AG04449 (cell line): ENCODE measurements around the gene LRRC28.

Experiments used
- CTCF ChIA-PET: fragments of 350-600 bp; formaldehyde crosslinking; extraction: SDS; loops from one replicate; lab custom pipeline; 2021; ENCODE audit warnings: antibody characterized with exemption; lab: Yijun Ruan, JAX
- POLR2A ChIA-PET: fragments of 400-600, 350-600 bp; formaldehyde crosslinking; extraction: SDS; loops from one replicate; lab custom pipeline; 2020; ENCODE audit warnings: antibody characterized with exemption, inconsistent platforms; lab: Yijun Ruan, JAX
- DNase-seq: peaks from one replicate; pipeline ENCODE4 v3.0.0-alpha.2; 2010; ENCODE audit warnings: low read depth, low spot score
- H3K4me3 ChIP-seq: 2 replicates; pipeline ENCODE4 v1.5.1; 2011; ENCODE audit warnings: low read depth, mild to moderate bottlenecking, control low read depth, low read length
- CTCF ChIP-seq: IDR thresholded peaks from one replicate; pipeline ENCODE4 v1.5.1; 2011; ENCODE audit warnings: mild to moderate bottlenecking, moderate library complexity, low read length, control low read depth, inconsistent platforms; ENCODE audit not compliant: insufficient read depth; ENCODE audit errors: missing control alignments

Gene LRRC28

GRCh38 chr15:99407716-99408115 lies 156.4 kb downstream of the LRRC28 start:
- ChIA-PET POLR2A (interaction anchor here (0.7 to 1.6 kb wide), 2 partner anchors 159 to 297 kb away, joined by 3 read pairs; no protein-coding TSS in a partner anchor), CTCF (interaction anchor here (0.9 to 5.0 kb wide), 10 partner anchors 8 to 349 kb away, joined by 3 to 63 read pairs (median 6); no protein-coding TSS in a partner anchor)
- no peak overlapping the region for H3K4me3 ChIP-seq
- TF ChIP-seq CTCF = no peak
- DNase-seq = no peak

GRCh38 chr15:99408236-99409096 lies 157.2 kb downstream of the LRRC28 start:
- CTCF ChIA-PET = interaction anchor here (0.9 to 5.0 kb wide), 24 partner anchors 8 to 349 kb away, joined by 3 to 63 read pairs (median 4); no protein-coding TSS in a partner anchor
- POLR2A ChIA-PET = interaction anchor here (0.7 kb wide), 1 partner anchor 296 kb away, joined by 3 read pairs; no protein-coding TSS in a partner anchor
- no peak overlapping the region for H3K4me3 ChIP-seq
- peak; percentile 84 for DNase-seq
- no peak for TF ChIP-seq CTCF

GRCh38 chr15:99409097-99409473 lies 157.8 kb downstream of the LRRC28 start:
- DNase-seq = no peak
- ChIA-PET POLR2A (no interaction called here), CTCF (interaction anchor here (0.6 to 5.0 kb wide), 23 partner anchors 8 to 348 kb away, joined by 3 to 63 read pairs (median 4); no protein-coding TSS in a partner anchor)
- peak; percentile 80 for TF ChIP-seq CTCF
- no peak overlapping the region for H3K4me3 ChIP-seq

GRCh38 chr15:99409560-99409959 lies 158.3 kb downstream of the LRRC28 start:
- CTCF ChIA-PET = interaction anchor here (0.6 to 5.0 kb wide), 17 partner anchors 10 to 348 kb away, joined by 3 to 63 read pairs (median 3); no protein-coding TSS in a partner anchor
- POLR2A ChIA-PET = no interaction called here
- TF ChIP-seq CTCF = no peak
- DNase-seq = no peak
- no peak overlapping the region for H3K4me3 ChIP-seq

GRCh38 chr15:99410477-99410876 lies 159.2 kb downstream of the LRRC28 start:
- DNase-seq = no peak
- CTCF ChIA-PET = interaction anchor here (5.0 kb wide), 1 partner anchor 293 kb away, joined by 63 read pairs; no protein-coding TSS in a partner anchor
- TF ChIP-seq CTCF = no peak
- H3K4me3 ChIP-seq = no peak overlapping the region
- POLR2A ChIA-PET = no interaction called here

GRCh38 chr15:99411234-99411633 lies 160.0 kb downstream of the LRRC28 start:
- H3K4me3 ChIP-seq = no peak overlapping the region
- DNase-seq = no peak
- POLR2A ChIA-PET = no interaction called here
- CTCF ChIA-PET = interaction anchor here (5.0 kb wide), 1 partner anchor 293 kb away, joined by 63 read pairs; no protein-coding TSS in a partner anchor
- no peak for TF ChIP-seq CTCF
